Fibroblast of villous mesenchyme (primary cell): Measurements from ENCODE around the gene LRCOL1. TPM values are rescaled to one million over a fixed set of nuclear protein-coding genes. Genes with fewer than 3 reads are reported as not detected.

Experiments used
- DNase-seq: peaks from one replicate; pipeline ENCODE4 v3.0.0-alpha.2; 2010; ENCODE audit warnings: low read depth
- H3K4me3 ChIP-seq: 2 replicates; pipeline ENCODE4 v1.5.1; 2011; ENCODE audit warnings: low read depth, mild to moderate bottlenecking, low read length
- total RNA-seq: library from RNA; depleted of rRNA; stranded (reverse); fragments of >200 nt; gene quantifications from 2 replicates; pipeline ENCODE4 v1.2.3, GENCODE V29; 2012
- TF ChIP-seq, protein P1 (sequence below): IDR thresholded peaks from 2 replicates; pipeline ENCODE4 v1.5.1; 2012; ENCODE audit warnings: low read depth, mild to moderate bottlenecking, low read length; ENCODE audit not compliant: insufficient read depth

The LRCOL1 gene
- total RNA-seq, 1 donor: not detected

DNA sequence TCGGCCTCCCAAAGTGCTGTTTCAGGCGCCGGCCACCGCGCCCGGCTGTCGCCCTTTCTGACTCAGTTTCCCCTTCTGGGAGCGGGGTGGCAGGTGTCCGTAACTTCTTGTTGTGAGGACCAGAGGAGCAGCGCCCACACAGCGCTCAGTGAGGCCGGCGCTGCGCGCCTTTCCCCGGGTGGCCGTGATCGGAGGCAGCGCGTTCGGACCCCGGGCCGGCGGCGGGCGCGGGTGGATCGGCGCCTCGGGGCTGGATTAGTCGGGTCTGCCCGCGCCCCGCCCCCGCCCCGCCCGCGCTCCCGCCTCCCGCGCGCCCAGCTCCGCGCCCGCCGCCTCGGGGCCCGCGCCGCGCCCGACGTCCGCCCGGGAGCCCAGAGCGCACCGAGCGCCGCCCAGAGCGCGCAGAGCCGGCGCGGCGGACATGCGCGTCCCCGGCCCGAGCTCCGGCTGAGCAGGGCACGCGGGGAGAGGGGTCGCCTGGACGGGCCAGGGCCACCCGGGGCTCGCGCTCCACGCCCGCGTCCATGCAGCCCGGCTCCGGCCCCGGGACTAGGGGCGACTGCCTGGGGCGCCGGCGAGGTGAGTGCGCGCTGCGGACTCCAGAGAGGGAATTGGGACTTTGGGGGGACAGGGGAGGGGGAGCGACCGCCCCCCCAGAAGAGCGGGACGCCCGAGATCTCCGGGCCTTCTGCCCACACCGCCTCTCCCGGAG, 50.6 kb downstream of the LRCOL1 start:
- H3K4me3 ChIP-seq: peak overlapping the region; percentile 66
- DNase-seq: peak; percentile 33
- TF ChIP-seq, protein P1, sequence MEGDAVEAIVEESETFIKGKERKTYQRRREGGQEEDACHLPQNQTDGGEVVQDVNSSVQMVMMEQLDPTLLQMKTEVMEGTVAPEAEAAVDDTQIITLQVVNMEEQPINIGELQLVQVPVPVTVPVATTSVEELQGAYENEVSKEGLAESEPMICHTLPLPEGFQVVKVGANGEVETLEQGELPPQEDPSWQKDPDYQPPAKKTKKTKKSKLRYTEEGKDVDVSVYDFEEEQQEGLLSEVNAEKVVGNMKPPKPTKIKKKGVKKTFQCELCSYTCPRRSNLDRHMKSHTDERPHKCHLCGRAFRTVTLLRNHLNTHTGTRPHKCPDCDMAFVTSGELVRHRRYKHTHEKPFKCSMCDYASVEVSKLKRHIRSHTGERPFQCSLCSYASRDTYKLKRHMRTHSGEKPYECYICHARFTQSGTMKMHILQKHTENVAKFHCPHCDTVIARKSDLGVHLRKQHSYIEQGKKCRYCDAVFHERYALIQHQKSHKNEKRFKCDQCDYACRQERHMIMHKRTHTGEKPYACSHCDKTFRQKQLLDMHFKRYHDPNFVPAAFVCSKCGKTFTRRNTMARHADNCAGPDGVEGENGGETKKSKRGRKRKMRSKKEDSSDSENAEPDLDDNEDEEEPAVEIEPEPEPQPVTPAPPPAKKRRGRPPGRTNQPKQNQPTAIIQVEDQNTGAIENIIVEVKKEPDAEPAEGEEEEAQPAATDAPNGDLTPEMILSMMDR: no peak

DNA sequence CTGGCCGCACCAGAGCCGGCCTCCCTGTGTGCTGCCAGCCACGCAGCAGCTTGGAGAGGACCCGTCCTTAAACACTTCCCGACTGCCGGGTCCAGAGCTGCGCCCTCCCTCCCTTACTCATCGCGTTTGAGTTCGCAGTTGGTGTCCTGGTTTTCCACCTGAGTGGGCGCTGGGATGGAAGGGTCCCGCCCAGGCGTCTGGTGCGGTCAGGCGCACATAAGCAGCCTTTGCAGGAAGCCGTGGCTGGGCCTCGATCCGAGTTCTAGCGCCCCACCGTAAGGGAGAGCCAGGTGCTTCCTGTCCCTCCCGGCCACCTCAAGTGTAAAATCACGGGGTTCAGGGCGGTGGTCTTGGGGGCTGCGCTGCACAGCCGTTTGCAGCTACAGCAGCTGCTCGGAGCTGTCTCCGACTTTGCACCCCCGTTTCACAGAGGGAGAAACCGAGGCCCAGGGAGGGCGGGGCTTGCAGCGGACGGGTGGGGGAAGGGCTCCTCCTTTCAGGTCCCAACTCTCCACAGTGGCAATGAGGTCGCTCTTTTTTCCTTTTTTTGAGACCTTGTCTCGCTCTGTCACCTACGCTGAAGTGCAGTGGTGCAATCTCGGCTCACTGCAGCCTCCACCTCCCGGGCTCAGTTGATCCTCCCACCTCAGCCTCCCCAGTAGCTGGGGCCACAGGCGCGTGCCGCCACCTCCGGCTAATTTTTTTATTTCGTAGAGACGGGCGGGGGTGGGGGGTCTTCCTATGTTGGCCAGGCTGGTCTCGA, 51.3 kb downstream of the LRCOL1 start:
- no peak for DNase-seq
- H3K4me3 ChIP-seq: peak overlapping the region; percentile 66
- TF ChIP-seq, protein P1: no peak

DNA sequence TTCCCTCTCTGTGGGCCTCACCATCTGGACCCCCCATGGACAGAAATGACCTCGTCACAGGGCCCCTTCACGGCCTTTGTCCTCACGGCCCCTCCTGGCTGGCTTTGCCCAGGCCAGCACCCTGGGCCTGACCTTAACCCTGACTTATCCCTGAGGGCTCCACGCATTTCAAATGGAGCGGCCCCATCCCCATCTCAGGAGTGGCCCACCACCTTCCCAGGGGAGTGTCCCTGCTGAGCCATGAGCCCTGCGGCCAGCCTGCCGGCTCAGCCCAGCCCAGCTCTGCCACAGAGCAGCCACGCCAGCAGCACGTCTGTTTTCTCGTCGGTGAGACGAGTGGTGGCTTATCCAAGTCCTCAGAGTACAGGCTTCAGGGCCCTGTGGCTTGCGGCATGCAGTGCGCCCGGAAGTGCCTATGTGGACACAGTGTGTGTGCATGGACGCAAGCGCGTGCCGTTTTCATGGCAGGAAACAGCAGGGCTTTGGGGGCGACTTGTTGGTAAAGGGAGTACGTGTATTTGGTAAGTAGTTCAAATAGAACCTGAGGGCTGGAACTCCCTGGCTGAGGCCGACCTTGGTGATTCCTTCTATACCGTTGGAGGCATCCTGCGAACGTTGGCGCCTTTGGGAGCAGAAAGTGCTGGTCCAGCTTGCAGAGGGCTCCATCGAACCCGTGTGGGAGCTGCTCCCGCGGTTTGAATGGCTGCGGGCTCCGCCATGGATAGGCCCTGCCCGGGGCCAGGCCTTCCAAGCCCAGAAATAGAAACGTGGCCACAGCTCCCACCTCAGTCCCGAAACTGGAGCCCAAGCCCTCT, 52.1 kb downstream of the LRCOL1 start:
- TF ChIP-seq, protein P1: no peak
- no peak overlapping the region for H3K4me3 ChIP-seq
- DNase-seq: no peak

DNA sequence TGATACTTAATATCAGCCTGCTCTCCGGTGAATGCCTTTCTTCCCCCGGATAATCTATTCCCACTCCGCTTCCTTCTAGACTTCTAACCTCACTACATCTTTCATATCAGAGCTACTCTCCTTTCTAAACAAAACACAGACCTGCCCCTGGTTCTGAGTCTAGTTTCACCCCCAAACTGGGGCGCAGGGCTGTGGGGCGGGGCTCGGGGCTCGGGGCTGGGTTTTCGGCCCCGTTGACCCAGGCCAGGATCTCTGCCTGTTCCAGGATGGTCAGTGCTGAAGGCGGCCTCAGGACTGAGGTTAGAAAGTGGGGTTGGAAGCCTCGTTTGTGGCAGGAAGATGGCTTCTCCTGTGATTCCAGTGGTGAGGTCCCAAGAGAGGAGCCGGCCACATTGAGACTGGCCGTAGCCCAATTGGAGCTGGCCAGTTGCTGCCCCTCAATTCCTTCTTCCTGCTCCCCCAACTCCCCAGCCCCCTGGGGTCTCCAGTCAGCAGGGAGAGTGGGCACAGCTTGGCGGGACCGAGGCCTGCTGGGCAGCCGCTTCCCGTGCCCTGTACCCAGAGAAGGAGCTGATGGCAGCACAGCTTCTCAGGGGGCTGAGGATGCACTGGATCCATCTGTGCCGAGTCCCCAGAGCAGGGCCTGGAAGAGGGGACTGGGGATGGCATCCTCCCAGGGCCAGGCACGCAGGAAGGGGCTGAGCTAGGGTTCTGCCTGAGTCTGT, 52.9 kb downstream of the LRCOL1 start:
- no peak overlapping the region for H3K4me3 ChIP-seq
- TF ChIP-seq, protein P1: no peak
- DNase-seq: no peak

DNA sequence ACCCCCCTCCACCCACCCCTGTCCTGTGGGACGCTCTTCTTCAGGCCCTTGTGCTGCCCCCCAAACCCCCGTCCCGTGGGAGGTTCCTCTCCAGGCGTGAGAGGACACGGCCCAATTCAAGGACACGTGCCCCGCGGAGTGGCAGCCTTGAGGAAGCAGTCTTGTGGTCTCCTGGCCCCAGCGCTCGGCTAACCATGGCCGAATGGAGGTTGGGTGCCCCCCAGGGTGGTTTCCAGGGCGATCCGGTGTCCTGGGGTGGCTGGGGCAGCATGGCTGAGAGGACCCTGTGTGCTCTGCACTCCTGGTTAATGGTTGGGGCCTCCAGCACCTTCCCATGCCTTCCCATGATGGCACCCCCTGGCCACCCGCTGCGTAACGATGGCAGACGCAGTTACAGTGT, 53.6 kb downstream of the LRCOL1 start:
- no peak overlapping the region for H3K4me3 ChIP-seq
- TF ChIP-seq, protein P1: no peak
- DNase-seq: no peak

DNA sequence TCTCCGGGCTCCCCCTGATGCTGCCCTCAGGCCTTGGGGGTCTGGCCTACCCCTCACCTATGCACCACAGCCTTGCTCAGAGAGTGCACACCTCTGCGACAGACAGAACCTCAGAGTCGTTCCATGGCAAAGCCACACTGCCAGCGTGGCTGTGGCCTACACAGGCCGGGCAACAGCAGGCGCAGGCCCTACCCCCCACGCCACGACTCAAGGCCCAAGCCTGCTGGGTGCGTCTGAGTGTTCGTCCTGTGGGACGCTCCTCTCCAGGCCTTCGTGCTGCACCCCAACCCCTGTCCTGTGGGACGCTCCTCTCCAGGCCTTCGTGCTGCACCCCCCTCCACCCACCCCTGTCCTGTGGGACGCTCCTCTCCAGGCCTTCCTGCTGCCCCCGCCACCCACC, 54.2 kb downstream of the LRCOL1 start:
- no peak overlapping the region for H3K4me3 ChIP-seq
- DNase-seq: no peak
- TF ChIP-seq, protein P1: no peak
